HG03066 (cell line): Measurements from ENCODE around the gene PRKAG2.

Experiments
- ATAC-seq: cut with Tn5 transposase; IDR thresholded peaks from one replicate; pipeline ENCODE4 v1.9.1; 2021; ENCODE audit warnings: low read depth; ENCODE audit not compliant: unreplicated experiment

Gene PRKAG2

GRCh38 chr7:151822541-151823181 lies 54.3 kb downstream of the PRKAG2 start:
- ATAC-seq = no peak

GRCh38 chr7:151821806-151822540 lies 54.9 kb downstream of the PRKAG2 start:
- no peak for ATAC-seq

- no peak for ATAC-seq
These were observed 55.7 kb downstream of the PRKAG2 start for GRCh38 chr7:151821226-151821625.

DNA sequence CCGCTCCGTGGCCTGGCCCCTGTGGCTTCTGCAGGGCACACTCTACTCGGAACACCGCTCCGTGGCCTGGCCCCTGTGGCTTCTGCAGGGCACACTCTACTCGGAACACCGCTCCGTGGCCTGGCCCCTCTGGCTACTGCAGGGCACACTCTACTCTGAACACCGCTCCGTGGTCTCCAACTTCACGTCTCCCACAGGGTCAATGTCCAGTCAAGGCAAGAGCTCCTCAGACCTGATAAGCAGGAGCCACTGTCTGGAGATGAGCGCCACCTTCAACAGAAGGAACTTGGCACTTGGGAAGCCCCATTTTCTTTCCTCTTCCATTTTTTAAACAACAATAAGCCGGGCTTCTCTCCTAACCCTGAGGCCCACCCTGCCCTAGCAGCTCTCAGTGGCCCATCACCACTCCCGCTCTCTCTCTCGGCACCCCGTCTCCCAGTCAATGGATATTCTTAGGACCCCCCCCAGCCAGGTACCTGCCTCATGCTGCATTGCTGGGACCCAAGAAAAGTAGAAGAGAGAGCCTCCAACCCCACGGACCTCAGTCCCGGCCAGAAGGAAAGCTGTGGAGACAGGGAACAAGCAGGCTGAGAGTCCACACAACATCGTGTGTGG lies 56.3 kb downstream of the PRKAG2 start:
- ATAC-seq = no peak

DNA sequence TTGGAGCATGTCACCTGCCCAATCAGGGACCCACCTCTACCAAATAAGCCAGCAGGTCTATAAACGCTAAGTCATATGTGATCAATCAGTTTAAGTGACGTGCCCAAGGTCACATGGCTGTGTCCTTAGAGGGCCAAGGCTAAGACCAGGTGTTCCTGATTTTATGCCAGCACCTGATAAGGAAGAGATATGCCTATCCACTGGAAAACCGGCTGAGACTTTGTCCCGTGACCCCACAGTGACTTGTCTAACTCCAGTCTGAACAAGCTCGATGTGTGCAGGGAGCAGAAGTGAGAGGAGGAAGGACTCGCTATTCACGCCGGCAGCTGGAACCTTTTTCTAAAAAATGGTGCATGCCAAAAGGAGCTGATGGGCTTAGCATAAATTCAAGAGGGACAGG lies 57.0 kb downstream of the PRKAG2 start:
- no peak for ATAC-seq

- no peak for ATAC-seq
These were observed 58.0 kb downstream of the PRKAG2 start for GRCh38 chr7:151818674-151819519.

DNA sequence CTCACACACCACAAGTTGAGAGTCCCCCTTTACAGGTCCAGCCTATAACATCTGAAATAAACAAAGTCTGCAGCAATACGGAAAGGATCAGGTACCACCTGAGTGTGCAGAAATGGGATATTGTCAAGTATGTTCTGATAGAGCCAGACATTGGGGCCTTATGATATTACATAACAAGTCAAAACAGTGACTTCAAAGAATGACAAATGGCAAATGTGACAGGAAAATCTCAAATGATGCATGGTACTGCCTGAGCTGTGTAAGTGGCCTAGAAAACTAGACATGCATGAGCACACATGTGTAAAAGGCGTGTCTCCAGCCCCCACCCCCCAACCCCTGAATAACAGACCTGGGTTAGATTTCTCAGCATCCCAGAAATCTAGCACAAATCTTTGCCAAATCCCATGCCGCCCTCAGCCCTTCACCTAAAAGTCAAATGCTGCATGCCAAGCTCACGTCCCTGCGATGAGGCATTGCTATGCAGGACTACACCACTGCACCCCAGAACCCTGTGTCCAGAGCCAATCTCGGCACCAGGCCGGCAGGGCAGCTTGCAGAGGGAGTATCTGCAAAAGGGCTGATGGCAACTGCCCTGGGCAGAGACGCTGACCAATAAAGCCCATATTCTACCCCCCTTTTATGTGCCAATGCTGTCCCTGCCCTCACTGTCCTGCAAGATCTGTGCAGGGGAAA lies 58.8 kb downstream of the PRKAG2 start:
- ATAC-seq = no peak

DNA sequence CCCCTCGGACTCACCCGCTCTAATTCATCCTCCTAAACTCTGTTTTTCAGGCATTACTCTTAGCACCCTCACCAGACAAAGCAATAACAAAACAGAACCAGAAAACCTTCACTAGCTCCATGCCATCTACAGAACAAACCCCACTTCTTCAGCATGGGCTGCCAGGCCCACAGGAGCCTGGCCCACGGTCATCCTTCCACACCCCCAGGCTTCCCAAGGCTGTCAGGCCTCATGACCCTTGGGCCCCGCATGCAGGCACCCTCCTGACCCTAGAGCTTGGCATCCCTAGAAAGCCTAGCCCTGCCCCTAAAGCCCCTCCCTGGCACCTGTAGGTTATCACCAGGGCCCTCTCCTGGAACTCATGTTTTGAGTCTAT lies 59.6 kb downstream of the PRKAG2 start:
- no peak for ATAC-seq

- ATAC-seq = no peak
These were observed 60.2 kb downstream of the PRKAG2 start for GRCh38 chr7:151816562-151817314.

DNA sequence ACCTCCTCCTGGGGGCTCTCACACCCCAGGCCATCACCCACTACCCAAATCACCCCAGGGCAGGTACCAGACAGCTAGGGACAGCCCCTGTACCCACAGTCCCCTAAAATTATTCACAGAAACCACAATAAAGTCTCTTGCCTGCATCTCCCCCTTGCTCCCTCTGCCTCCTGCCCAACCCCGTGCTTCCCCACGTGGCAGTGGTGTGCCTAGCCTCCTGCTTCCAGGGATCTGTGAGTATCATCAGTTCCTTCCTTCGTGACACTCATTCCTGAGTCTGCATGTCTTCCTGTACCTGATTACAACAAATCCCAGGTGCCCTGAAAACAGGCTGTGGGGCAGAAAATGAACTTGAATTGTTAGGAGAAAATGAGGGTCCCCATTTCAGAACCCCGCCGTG lies 61.5 kb downstream of the PRKAG2 start:
- ATAC-seq = no peak

DNA sequence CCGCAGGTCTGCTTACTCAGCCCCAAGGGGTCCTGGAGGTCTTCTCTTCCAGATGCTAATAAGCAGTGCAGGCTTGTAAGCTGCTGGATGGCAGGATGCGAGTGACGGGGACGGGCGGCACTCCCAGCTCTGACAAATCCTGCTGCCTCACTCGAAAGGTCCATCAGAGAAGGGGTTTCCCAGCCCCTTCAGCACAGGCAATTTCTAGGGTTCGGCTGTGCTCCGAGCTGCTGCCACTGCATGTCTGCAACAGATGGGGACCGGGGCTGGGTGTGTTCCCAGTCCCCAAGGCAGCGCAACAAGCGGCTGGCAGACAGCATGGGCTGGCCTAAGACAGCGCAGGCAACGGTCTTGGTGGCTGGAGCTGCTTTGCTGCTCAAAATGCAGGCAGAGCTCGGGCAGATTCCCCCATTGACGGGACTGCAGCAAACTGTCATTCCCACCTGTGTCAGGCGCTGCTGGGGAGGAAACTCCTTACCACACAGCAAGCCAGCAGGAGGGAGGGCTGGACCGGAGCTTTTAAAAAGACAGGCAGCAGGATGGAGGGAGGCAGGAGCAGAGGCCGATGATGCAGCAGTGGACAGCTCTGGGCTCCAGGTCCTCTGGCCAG lies 62.4 kb downstream of the PRKAG2 start:
- no peak for ATAC-seq

GRCh38 chr7:151813997-151814396 lies 62.9 kb downstream of the PRKAG2 start:
- no peak for ATAC-seq

DNA sequence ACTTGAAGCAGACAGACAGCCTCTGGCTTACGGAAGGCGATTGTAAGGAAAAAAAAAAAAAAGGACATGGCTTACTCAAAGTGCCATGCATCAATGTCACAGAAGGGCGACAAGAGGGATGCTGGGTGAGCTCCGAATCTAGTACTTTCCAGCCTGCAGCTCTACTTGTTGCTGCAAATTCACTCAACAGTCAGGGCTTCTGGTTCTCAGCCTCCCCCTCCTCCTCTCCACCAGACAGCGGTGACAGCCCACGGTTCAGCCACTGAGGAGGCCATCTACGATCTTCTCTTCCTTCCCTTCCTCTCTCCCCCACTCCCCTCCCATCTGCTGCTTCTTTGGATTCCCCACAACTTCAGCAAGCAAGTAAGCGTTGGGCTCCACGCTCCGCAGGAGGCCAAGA lies 63.5 kb downstream of the PRKAG2 start:
- no peak for ATAC-seq

DNA sequence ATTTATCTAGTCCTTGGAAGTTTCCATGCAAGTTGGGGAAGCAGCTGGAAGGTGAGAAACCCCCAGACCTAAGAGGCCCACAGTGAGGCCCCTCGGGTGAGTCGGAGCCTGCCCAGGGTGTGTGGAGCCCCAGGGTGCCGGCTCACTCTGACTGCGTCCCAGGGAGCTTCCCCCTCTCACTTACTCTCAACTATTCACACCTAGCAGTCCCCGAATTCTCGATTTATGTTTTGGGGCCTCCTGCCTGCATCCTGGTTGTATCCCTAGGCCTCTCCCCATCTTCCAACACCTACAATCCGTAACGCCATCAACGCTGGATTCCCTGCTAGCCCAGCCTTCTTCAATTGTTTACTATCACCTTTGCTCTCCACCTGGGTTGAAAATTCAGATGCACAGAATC lies 63.9 kb downstream of the PRKAG2 start:
- no peak for ATAC-seq

- no peak for ATAC-seq
These were observed 66.3 kb downstream of the PRKAG2 start for GRCh38 chr7:151810441-151811232.

GRCh38 chr7:151809864-151810170 lies 67.1 kb downstream of the PRKAG2 start:
- no peak for ATAC-seq

GRCh38 chr7:151809146-151809863 lies 67.6 kb downstream of the PRKAG2 start:
- ATAC-seq = no peak
